Hepatocyte (in vitro differentiated cells): ENCODE data around the gene GOLGA7B. TPM values are rescaled to one million over a fixed set of nuclear protein-coding genes. Genes with fewer than 3 reads are reported as not detected.

Source experiments
- DNase-seq: peaks from one replicate; pipeline ENCODE4 v3.0.0-alpha.2; 2016; ENCODE audit warnings: low spot score
- H2AFZ ChIP-seq: fragments of 200-600 bp; sonication (generic); 2 replicates; pipeline ENCODE4 v1.6.0; 2016; ENCODE audit warnings: antibody characterized with exemption, mild to moderate bottlenecking
- H3K27ac ChIP-seq: fragments of 200-600 bp; sonication (generic); 2 replicates; pipeline ENCODE4 v1.5.1; 2016; ENCODE audit warnings: mild to moderate bottlenecking
- H3K27me3 ChIP-seq: fragments of 200-600 bp; sonication (generic); 2 replicates; pipeline ENCODE4 v1.6.1; 2016
- H3K36me3 ChIP-seq: fragments of 200-600 bp; sonication (generic); replicated peaks from 2 replicates; pipeline ENCODE4 v1.5.1; 2016; ENCODE audit warnings: low read depth; ENCODE audit not compliant: insufficient read depth
- H3K4me1 ChIP-seq: fragments of 200-600 bp; sonication (generic); 2 replicates; pipeline ENCODE4 v1.5.1; 2016; ENCODE audit warnings: mild to moderate bottlenecking, moderate library complexity; ENCODE audit not compliant: insufficient read depth
- H3K4me2 ChIP-seq: fragments of 200-600 bp; sonication (generic); 2 replicates; pipeline ENCODE4 v1.6.0; 2016
- H3K4me3 ChIP-seq: fragments of 200-600 bp; sonication (generic); 2 replicates; pipeline ENCODE4 v1.5.1; 2016; ENCODE audit warnings: mild to moderate bottlenecking
- H3K79me2 ChIP-seq: fragments of 200-600 bp; sonication (generic); 2 replicates; pipeline ENCODE4 v1.6.0; 2017; ENCODE audit warnings: mild to moderate bottlenecking
- H3K9me2 ChIP-seq: fragments of 200-600 bp; sonication (generic); replicated peaks from 2 replicates; pipeline ENCODE4 v1.6.0; 2017; ENCODE audit warnings: mild to moderate bottlenecking; ENCODE audit not compliant: insufficient read depth
- H3K9me3 ChIP-seq: fragments of 200-600 bp; sonication (generic); 2 replicates; pipeline ENCODE4 v1.5.1; 2016; ENCODE audit warnings: low read depth, mild to moderate bottlenecking
- H4K20me1 ChIP-seq: fragments of 200-600 bp; sonication (generic); 2 replicates; pipeline ENCODE4 v1.6.0; 2016; ENCODE audit warnings: mild to moderate bottlenecking; ENCODE audit not compliant: insufficient read depth, poor library complexity, severe bottlenecking
- CTCF ChIP-seq: fragments of 200-600 bp; sonication (generic); IDR thresholded peaks from 2 replicates; pipeline ENCODE4 v1.5.1; 2016; ENCODE audit warnings: antibody characterized with exemption, mild to moderate bottlenecking; ENCODE audit not compliant: poor library complexity
- EZH2 ChIP-seq: fragments of 200-600 bp; sonication (generic); IDR thresholded peaks from 2 replicates; pipeline ENCODE4 v1.6.1; 2016; ENCODE audit warnings: antibody characterized with exemption, mild to moderate bottlenecking, borderline replicate concordance
- EZH2phosphoT487 ChIP-seq: fragments of 200-600 bp; sonication (generic); IDR thresholded peaks from one replicate; pipeline ENCODE4 v1.6.1; 2018; ENCODE audit warnings: antibody characterized with exemption, mild to moderate bottlenecking, low read depth, moderate library complexity; ENCODE audit not compliant: unreplicated experiment, severe bottlenecking
- WGBS: methylation state at CpG from one replicate; pipeline ENCODE4 v1.1.6; 2016; ENCODE audit warnings: low lambda C conversion rate; ENCODE audit errors: missing lambda C conversion rate; 5-methylcytosine and 5-hydroxymethylcytosine counted together
- polyA plus RNA-seq: library from polyadenylated mRNA; unstranded; fragments of >200 nt; fragmentation: Nextera tagmentation; extraction: Ambion mirVana; gene quantifications from 2 replicates; pipeline ENCODE4 v1.2.1, GENCODE V29; 2016
- total RNA-seq: library from RNA; depleted of rRNA; stranded (reverse); fragments of >200 nt; gene quantifications from 2 replicates; pipeline ENCODE4 v1.2.3, GENCODE V29; 2014

Gene GOLGA7B
- total and polyA plus RNA-seq, 2 experiments from 2014 or later, result 0.15 to 1.5 TPM

DNA sequence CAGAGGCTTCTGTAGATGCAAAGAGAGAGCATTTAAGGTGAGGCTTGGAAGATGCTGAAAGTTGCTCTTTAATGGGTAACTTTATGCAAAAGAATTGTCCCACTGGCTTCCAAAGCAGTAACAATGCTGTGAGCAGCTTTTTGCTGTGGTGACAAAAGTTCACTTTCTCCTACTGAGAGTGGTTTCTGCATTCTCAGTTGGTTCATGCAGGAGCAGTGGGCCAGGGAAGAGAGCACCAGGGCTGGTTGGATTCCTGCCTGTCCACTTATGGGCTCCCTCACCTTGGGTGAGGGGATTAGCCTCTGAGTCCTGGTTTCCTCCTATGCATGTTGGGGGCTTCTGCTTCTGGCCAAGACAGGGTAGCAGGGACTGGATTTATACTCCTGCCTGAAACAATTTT, 31.1 kb upstream of the GOLGA7B start:
- Histone ChIP-seq H3K9me2 (no peaks in the 10 kb centered on the region), H2AFZ (no peak overlapping the region), H3K9me3 (no peaks in the 10 kb centered on the region), H3K4me2 (no peak overlapping the region), H3K4me3 (no peak overlapping the region), H4K20me1 (no peaks in the 10 kb centered on the region), H3K79me2 (no peaks in the 10 kb centered on the region), H3K4me1 (no peaks in the 10 kb centered on the region), H3K27me3 (no peaks in the 10 kb centered on the region), H3K27ac (no peak overlapping the region), H3K36me3 (no peaks in the 10 kb centered on the region)
- TF ChIP-seq EZH2, result no peak
- no peak for DNase-seq

DNA sequence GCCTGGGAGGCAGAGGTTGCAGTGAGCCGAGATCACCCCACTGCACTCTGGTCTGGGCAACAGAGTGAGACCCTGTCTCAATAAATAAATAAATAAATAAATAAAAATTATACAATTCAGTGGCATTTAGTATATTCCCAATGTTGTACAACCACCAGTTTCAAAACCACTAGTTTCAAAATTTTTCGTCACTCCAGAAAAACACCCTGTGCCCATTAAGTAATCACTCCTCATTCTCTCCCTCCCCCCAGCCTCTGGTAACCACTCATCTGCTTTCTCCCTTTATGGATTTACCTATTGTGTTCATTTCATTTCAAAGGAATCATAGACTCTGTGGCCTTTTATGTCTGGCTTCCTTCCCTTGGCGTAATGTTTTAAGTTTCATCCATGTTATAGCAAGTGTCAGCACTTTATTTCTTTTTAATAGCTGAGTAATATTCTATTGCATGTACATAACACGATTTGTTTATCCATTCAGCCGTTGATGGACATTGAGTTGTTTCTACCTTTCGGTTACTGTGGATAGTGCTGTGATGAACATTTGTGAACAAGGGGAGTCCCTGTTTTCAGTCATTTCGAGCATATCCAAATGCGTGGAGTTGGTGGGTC, 29.4 kb upstream of the GOLGA7B start:
- no peaks in the 10 kb centered on the region for H3K79me2 ChIP-seq
- H2AFZ ChIP-seq, result no peak overlapping the region
- no peaks in the 10 kb centered on the region for H3K36me3 ChIP-seq
- no peak overlapping the region for H3K4me3 ChIP-seq
- H4K20me1 ChIP-seq, result no peaks in the 10 kb centered on the region
- TF ChIP-seq CTCF (no peak), EZH2 (no peak), EZH2phosphoT487 (no peak)
- no peak overlapping the region for H3K27ac ChIP-seq
- DNase-seq, result no peak
- H3K4me1 ChIP-seq, result no peaks in the 10 kb centered on the region
- no peaks in the 10 kb centered on the region for H3K9me2 ChIP-seq
- no peak overlapping the region for H3K4me2 ChIP-seq
- H3K9me3 ChIP-seq, result no peaks in the 10 kb centered on the region
- 91% methylated on average over 8 of the region's 8 CpGs for WGBS
- no peaks in the 10 kb centered on the region for H3K27me3 ChIP-seq

- no peak for TF ChIP-seq CTCF
- TF ChIP-seq EZH2phosphoT487, result no peak
- TF ChIP-seq EZH2, result no peak
- no peaks in the 10 kb centered on the region for H4K20me1 ChIP-seq
- no peaks in the 10 kb centered on the region for H3K4me1 ChIP-seq
- no peaks in the 10 kb centered on the region for H3K27me3 ChIP-seq
- H3K4me3 ChIP-seq, result no peak overlapping the region
- H3K4me2 ChIP-seq, result no peak overlapping the region
- H3K27ac ChIP-seq, result no peak overlapping the region
- H3K9me2 ChIP-seq, result no peaks in the 10 kb centered on the region
- H3K9me3 ChIP-seq, result no peaks in the 10 kb centered on the region
- no peak for DNase-seq
- 62% methylated on average over 9 of the region's 9 CpGs for WGBS
- H2AFZ ChIP-seq, result no peak overlapping the region
- H3K36me3 ChIP-seq, result no peaks in the 10 kb centered on the region
- H3K79me2 ChIP-seq, result no peaks in the 10 kb centered on the region
These were observed 28.2 kb upstream of the GOLGA7B start for GRCh38 chr10:97821308-97822038.

DNA sequence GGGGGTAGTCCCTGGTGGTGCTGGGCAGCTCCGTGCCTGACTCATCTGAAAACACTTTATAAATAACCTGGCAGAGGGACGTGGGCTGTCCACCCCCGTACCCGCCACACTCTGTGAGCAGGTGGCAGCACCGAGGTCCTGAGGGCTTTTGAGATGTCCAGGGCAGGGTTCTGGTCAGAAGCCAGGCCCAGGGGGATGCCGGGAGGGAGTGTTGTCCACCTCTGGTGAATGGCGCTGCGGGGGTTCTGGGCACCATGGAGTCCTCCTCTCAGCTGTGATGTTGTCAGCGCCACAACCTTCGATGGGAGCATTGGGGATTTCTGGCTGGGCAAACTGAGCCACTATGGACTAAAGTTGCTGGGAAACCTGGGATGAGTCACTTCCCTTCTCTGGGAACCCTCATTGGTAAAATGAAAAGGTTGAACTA, 27.4 kb upstream of the GOLGA7B start:
- 85% methylated on average over 10 of the region's 10 CpGs for WGBS
- no peak overlapping the region for H2AFZ ChIP-seq
- no peaks in the 10 kb centered on the region for H3K4me1 ChIP-seq
- H3K4me3 ChIP-seq, result no peak overlapping the region
- no peak overlapping the region for H3K27ac ChIP-seq
- no peaks in the 10 kb centered on the region for H4K20me1 ChIP-seq
- no peaks in the 10 kb centered on the region for H3K9me2 ChIP-seq
- DNase-seq, result no peak
- H3K9me3 ChIP-seq, result no peaks in the 10 kb centered on the region
- no peak for TF ChIP-seq EZH2
- no peak for TF ChIP-seq EZH2phosphoT487
- H3K27me3 ChIP-seq, result no peaks in the 10 kb centered on the region
- no peak overlapping the region for H3K4me2 ChIP-seq
- H3K79me2 ChIP-seq, result no peaks in the 10 kb centered on the region
- no peaks in the 10 kb centered on the region for H3K36me3 ChIP-seq
